ENCODE data around the gene RAD9A. TPM values are rescaled to one million over a fixed set of nuclear protein-coding genes. Genes with fewer than 3 reads are reported as not detected.

Gene RAD9A
- total RNA-seq, 1 experiment from 2014 or later = 55.1 TPM

GRCh38 chr11:67367761-67368227, 24.0 kb upstream of the RAD9A start:
- Mint-ChIP-seq H3K4me3 (ENCODE audit: unreplicated experiment) (no peak overlapping the region), H3K4me1 (ENCODE audit: low read depth, unreplicated experiment) (no peaks in the 10 kb centered on the region), H3K27ac (ENCODE audit: unreplicated experiment) (peak overlapping the region; percentile 9), H3K9me3 (ENCODE audit: unreplicated experiment) (no peaks in the 10 kb centered on the region), H3K36me3 (ENCODE audit: insufficient read depth, unreplicated experiment) (no peaks in the 10 kb centered on the region), H3K27me3 (ENCODE audit: insufficient read depth, unreplicated experiment) (no peaks in the 10 kb centered on the region)
- TF ChIP-seq, protein P1, sequence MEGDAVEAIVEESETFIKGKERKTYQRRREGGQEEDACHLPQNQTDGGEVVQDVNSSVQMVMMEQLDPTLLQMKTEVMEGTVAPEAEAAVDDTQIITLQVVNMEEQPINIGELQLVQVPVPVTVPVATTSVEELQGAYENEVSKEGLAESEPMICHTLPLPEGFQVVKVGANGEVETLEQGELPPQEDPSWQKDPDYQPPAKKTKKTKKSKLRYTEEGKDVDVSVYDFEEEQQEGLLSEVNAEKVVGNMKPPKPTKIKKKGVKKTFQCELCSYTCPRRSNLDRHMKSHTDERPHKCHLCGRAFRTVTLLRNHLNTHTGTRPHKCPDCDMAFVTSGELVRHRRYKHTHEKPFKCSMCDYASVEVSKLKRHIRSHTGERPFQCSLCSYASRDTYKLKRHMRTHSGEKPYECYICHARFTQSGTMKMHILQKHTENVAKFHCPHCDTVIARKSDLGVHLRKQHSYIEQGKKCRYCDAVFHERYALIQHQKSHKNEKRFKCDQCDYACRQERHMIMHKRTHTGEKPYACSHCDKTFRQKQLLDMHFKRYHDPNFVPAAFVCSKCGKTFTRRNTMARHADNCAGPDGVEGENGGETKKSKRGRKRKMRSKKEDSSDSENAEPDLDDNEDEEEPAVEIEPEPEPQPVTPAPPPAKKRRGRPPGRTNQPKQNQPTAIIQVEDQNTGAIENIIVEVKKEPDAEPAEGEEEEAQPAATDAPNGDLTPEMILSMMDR (IDR thresholded peaks at IDR 0.05; ENCODE audit: insufficient read depth in 1 of 2, low read depth in 1 of 2, low read length in 1 of 2, severe bottlenecking in 1 of 2, unreplicated experiment in 1 of 2) = no peak
- Histone ChIP-seq H3K9me3 (no peaks in the 10 kb centered on the region), H3K27me3 (replicated peaks; ENCODE audit: control insufficient read depth, insufficient read depth, low read length) (no peaks in the 10 kb centered on the region), H3K4me3 (ENCODE audit: low read depth, low read length) (no peak overlapping the region), H3K4me1 (peaks cover 11% of the 10 kb centered on the region), H3K36me3 (ENCODE audit: control insufficient read depth, insufficient read depth, low read length) (no peaks in the 10 kb centered on the region)
- CTCF ChIA-PET = no interaction called here
- BruUV-seq (replicated peaks) = no TSS peak
- no peak for DNase-seq
- intact Hi-C loops (cut with micrococcal nuclease; ENCODE audit: unreplicated experiment) = no loop called here
- POLR2A ChIA-PET = no interaction called here

- Histone ChIP-seq H3K36me3 (ENCODE audit: control insufficient read depth, insufficient read depth, low read length) (no peaks in the 10 kb centered on the region), H3K4me1 (peaks cover 11% of the 10 kb centered on the region), H3K9me3 (no peaks in the 10 kb centered on the region), H3K4me3 (ENCODE audit: low read depth, low read length) (no peak overlapping the region), H3K27me3 (replicated peaks; ENCODE audit: control insufficient read depth, insufficient read depth, low read length) (no peaks in the 10 kb centered on the region)
- Mint-ChIP-seq H3K9me3 (ENCODE audit: unreplicated experiment) (no peaks in the 10 kb centered on the region), H3K27ac (ENCODE audit: unreplicated experiment) (no peak overlapping the region), H3K36me3 (ENCODE audit: insufficient read depth, unreplicated experiment) (peaks cover 2% of the 10 kb centered on the region), H3K27me3 (ENCODE audit: insufficient read depth, unreplicated experiment) (no peaks in the 10 kb centered on the region), H3K4me3 (ENCODE audit: unreplicated experiment) (no peak overlapping the region), H3K4me1 (ENCODE audit: low read depth, unreplicated experiment) (no peaks in the 10 kb centered on the region)
- TF ChIP-seq, protein P1 (IDR thresholded peaks at IDR 0.05; ENCODE audit: insufficient read depth in 1 of 2, low read depth in 1 of 2, low read length in 1 of 2, severe bottlenecking in 1 of 2, unreplicated experiment in 1 of 2) = no peak
- CTCF ChIA-PET = interaction anchor here (1.1 to 21.4 kb wide), 2 partner anchors 11 to 12 kb away, joined by 3 to 775 read pairs; partner anchors contain the start of gene POLD4
- POLR2A ChIA-PET = no interaction called here
- no TSS peak for BruUV-seq (replicated peaks)
- DNase-seq = no peak
- intact Hi-C loops (cut with micrococcal nuclease; ENCODE audit: unreplicated experiment) = no loop called here
Measured at GRCh38 chr11:67368621-67369020, 23.2 kb upstream of the RAD9A start.

DNA sequence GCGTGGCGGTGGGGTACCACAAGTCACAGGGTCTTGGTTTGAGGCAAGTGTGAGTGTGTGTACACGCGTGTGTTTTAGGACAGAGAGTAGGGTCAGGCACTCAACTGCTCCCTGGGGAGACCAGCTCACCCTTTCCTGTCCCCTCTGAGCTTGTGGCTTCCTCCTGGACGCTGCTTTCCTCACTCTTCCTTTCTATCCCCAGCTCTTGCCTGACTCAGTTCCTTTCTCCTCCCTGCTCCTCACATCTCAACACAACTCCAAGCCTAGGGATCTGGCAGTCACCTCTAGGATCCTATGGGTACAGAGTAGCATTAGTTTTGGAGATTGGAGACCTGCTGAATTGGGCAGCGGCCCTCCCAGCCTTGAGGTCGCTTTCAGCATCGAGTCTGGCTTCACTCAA, 22.5 kb upstream of the RAD9A start:
- ChIA-PET CTCF (interaction anchor here (0.6 to 21.4 kb wide), 6 partner anchors 12 to 1093 kb away, joined by 3 to 775 read pairs (median 3); partner anchors contain the start of gene POLD4), POLR2A (no interaction called here)
- Mint-ChIP-seq H3K9me3 (ENCODE audit: unreplicated experiment) (no peaks in the 10 kb centered on the region), H3K27ac (ENCODE audit: unreplicated experiment) (no peak overlapping the region), H3K4me3 (ENCODE audit: unreplicated experiment) (no peak overlapping the region), H3K4me1 (ENCODE audit: low read depth, unreplicated experiment) (no peaks in the 10 kb centered on the region), H3K36me3 (ENCODE audit: insufficient read depth, unreplicated experiment) (peaks cover 8% of the 10 kb centered on the region), H3K27me3 (ENCODE audit: insufficient read depth, unreplicated experiment) (no peaks in the 10 kb centered on the region)
- TF ChIP-seq, protein P1 (IDR thresholded peaks at IDR 0.05; ENCODE audit: insufficient read depth in 1 of 2, low read depth in 1 of 2, low read length in 1 of 2, severe bottlenecking in 1 of 2, unreplicated experiment in 1 of 2) = no peak
- H3K9me3 ChIP-seq = no peaks in the 10 kb centered on the region
- no peaks in the 10 kb centered on the region for H3K36me3 ChIP-seq (ENCODE audit: control insufficient read depth, insufficient read depth, low read length)
- intact Hi-C loops (cut with micrococcal nuclease; ENCODE audit: unreplicated experiment) = no loop called here
- no peaks in the 10 kb centered on the region for H3K27me3 ChIP-seq (replicated peaks; ENCODE audit: control insufficient read depth, insufficient read depth, low read length)
- H3K4me1 ChIP-seq = peaks cover 13% of the 10 kb centered on the region
- H3K4me3 ChIP-seq (ENCODE audit: low read depth, low read length) = no peak overlapping the region
- no peak for DNase-seq
- BruUV-seq (replicated peaks) = no TSS peak

Data from Caco-2 (cell line).